GM12874 (cell line): ENCODE data around the gene GINS3.

Source experiments
- TF ChIP-seq, protein P1 (sequence below): IDR thresholded peaks from 2 replicates; pipeline ENCODE4 v1.5.1; 2011; ENCODE audit warnings: low read depth, mild to moderate bottlenecking, control low read depth, low read length, moderate library complexity; ENCODE audit not compliant: insufficient read depth

The GINS3 gene

DNA sequence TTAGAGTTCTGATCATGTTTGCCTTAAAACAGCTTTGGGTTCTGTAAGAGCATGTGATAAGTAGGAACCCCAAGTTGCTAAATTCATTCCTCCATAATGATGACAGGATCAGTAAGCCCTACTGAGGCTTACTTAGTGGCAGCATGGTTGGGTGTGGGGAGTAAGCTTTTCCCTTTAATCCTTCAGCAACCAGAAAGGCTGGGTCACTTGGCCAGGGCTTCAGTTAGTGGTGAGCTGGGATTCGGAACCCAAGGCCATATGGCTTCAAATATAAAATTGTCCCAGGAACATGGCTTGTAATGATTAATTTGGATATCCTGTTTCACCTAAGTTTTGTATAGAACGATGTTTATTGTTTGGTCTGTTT, 850 bp downstream of the GINS3 start:
- TF ChIP-seq, protein P1, sequence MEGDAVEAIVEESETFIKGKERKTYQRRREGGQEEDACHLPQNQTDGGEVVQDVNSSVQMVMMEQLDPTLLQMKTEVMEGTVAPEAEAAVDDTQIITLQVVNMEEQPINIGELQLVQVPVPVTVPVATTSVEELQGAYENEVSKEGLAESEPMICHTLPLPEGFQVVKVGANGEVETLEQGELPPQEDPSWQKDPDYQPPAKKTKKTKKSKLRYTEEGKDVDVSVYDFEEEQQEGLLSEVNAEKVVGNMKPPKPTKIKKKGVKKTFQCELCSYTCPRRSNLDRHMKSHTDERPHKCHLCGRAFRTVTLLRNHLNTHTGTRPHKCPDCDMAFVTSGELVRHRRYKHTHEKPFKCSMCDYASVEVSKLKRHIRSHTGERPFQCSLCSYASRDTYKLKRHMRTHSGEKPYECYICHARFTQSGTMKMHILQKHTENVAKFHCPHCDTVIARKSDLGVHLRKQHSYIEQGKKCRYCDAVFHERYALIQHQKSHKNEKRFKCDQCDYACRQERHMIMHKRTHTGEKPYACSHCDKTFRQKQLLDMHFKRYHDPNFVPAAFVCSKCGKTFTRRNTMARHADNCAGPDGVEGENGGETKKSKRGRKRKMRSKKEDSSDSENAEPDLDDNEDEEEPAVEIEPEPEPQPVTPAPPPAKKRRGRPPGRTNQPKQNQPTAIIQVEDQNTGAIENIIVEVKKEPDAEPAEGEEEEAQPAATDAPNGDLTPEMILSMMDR: no peak

DNA sequence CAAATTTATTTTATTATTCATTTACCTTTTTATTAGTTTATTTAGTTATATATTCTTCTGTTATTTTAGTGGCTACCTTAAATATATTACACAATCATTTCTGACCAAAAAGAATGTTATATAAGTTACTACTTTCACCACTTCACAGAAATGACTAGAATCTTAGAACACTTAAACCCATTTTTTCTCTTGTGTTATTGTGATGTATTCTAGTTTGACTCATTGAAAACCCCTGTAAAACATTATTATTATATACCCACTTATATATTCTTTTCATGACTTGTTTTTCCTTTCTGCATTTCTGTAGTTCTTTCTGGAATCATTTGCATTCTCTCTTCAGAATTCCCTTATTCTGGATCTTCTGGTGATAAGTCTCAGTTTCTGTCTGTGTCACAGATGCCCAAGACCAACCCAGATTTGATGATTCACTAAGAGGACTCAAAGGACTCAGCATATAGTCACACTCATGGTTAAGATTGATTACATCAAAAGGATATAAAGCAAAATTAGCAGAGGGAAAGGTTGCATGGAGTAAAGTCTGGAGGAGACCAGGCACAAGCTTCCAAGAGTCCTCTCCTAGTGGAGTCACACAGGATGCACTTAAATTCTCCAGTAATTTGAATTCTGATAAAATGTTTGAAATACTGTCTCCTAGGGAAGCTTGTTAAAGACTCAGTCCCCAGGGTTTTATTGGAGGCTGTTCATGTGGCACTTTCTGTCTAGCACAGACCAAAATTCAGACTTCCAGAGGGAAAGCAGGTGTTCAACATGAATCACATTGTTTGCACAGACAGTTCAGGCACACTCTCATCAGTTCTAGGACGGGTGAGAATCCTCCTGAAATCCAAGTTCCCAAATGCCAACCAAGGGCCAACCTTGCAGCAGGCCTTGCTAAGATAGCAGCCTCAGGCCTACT, 7.7 kb downstream of the GINS3 start:
- TF ChIP-seq, protein P1: no peak

DNA sequence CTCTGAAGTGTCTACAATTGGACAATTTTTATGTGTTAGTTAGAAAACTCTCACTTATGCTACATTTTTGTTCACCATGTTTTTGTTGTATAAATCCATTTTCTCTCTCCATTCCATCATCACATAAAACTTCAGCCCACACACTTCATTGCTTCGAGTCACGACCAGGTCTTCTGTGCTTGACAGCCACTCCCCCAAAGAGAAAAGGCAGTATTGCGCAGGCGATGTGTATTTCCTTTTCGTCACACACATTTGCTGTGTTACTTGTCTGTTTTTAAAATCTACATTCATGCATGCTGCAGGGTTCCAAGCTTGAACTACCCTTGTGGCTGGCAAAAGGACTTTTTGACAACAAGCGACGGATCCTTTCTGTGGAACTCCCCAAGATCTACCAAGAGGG, 10.5 kb downstream of the GINS3 start:
- TF ChIP-seq, protein P1: no peak

DNA sequence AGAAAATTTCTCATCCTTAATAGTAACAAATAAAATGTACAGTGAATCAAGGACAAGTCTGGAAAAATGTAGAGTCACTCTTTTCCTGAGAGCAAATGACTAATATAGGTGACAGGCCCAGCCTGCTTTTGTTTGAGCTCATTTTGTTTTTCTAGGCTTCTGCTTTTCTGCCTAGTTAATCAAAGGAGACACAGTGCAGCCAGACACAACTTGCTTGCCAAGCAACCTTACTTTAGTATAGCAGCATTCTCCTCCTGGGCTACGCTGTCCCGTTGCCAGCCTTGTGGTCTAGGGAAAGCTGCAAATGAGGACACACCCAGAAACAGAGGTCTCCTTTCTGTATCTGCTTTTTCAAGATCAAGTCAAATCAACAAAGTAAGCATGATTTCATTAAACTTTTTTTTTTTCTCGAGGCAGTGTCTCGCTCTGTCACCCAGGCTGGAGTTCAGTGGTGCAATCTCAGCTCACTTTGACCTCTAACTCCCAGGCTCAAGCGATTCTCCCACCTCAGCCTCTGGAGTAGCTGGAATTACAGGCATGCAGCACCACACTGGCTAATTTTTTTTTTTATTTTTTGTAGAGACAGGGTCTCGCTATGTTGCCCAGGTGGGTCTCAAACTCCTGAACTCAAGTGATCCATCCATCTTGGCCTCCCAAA, 17.2 kb downstream of the GINS3 start:
- TF ChIP-seq, protein P1: no peak

DNA sequence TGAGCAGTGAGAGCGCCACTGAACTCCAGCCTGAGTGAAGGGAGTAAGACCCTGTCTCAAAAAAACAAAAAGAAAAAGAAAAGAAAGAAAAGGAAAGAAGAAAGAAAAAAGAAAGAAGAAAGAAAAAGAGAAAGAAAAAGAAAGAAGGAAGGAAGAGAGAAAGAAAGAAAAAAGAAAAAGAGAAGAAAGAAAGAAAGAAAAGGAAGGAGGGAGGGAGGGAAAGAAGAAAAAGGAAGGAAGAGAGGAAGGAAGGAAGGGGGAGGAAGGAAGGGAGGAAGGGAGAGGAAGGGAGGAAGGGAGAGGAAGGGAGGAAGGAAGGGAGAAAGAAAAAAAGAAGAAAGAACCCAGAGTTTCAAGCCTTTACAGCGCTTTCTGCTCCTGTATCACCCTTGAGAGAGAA, 19.1 kb downstream of the GINS3 start:
- TF ChIP-seq, protein P1: no peak

DNA sequence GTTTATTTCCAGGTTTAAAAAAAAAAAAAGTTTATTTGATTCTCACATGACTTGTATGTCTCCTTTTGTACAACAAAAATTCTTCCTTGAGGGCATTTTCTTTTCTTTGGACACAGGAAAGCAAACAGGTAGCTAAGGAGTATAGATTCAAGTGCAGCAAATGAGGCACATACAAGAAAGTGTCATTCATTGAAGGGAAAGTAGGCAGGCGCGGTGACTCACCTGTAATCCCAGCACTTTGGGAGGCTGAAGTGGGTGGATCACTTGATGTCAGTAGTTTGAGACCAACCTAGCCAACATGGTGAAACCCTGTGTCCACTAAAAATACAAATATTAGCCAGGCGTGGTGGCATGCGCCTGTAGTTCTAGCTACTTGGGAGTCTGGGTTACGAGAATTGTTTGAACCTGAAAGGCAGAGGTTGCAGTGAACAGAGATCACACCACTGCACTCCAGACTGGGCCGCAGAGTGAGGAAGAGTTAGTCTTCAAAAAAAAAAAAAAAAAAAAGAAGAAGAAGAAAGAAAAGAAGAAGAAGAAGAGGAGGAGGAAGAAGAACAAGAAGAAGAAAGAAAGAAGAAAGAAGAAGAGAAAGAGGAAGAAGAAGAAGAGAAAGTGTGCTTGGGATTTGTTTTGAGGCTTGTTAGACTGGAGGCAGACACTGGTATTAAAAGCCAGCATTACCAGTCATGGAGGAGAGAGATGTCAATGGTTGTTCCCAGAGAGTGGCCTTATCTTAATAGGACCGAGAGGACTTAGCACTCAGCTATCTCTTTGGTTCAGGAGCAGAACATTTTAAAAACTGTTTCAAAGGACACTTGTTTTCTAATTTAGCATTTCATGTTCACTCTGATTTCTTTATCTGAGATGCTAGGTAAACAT, 19.7 kb downstream of the GINS3 start:
- TF ChIP-seq, protein P1: no peak

DNA sequence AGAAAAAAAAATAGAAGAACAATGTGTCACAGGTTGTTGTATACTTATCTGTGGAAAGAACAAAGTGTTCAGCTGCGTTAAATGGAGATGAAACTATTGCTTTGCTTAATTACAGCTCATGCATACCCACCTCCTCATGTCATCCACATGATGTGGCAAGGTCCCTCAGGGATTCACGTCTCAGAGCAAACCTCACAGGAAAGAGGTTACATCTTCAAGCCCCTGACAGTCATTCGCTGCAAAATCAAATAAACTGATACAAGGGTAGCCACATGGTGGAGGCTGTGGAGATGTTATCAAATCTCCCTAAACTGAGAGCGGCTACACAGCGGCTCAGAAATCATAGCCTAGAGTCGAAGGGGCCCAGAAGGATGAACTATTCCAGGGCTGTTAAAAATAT, 21.1 kb downstream of the GINS3 start:
- TF ChIP-seq, protein P1: no peak
